Spinal cord (tissue), 10 donors: ENCODE results near the gene PITPNC1. TPM values are rescaled to one million over a fixed set of nuclear protein-coding genes. Genes with fewer than 3 reads are reported as not detected.

ENCODE experiments used
- DNase-seq, 6 donors: peaks; one replicate each; pipeline versions ENCODE4 v3.0.0 to v3.0.0-alpha.2; 2013 to 2015; ENCODE audit warnings: low spot score in 6 of 6, low read depth in 4 of 6
- H3K27ac ChIP-seq: one replicate; pipeline ENCODE4 v1.5.1; 2013; ENCODE audit warnings: low read depth, low read length, control low read depth
- H3K27me3 ChIP-seq: one replicate; pipeline ENCODE4 v1.6.1; 2013; ENCODE audit warnings: low read length; ENCODE audit not compliant: control insufficient read depth, insufficient read depth
- H3K36me3 ChIP-seq: one replicate; pipeline ENCODE4 v1.6.1; 2013; ENCODE audit warnings: low read length; ENCODE audit not compliant: control insufficient read depth, insufficient read depth
- H3K4me1 ChIP-seq: one replicate; pipeline ENCODE4 v1.6.1; 2013; ENCODE audit warnings: low read length; ENCODE audit not compliant: control insufficient read depth, insufficient read depth
- H3K4me3 ChIP-seq: one replicate; pipeline ENCODE4 v1.5.1; 2013; ENCODE audit warnings: low read depth, low read length, control low read depth
- H3K9me3 ChIP-seq: one replicate; pipeline ENCODE4 v1.6.1; 2013; ENCODE audit warnings: low read length; ENCODE audit not compliant: control insufficient read depth, insufficient read depth
- WGBS: methylation state at CpG from one replicate; pipeline ENCODE4 v1.1.5; 2013; ENCODE audit warnings: missing lambda C conversion rate; ENCODE audit not compliant: insufficient coverage; 5-methylcytosine and 5-hydroxymethylcytosine counted together
- polyA plus RNA-seq, 2 donors: library from polyadenylated mRNA; unstranded; fragments of 120-200 nt; gene quantifications; one replicate each; pipeline ENCODE4 v1.2.1, GENCODE V29; 2013; ENCODE audit not compliant: insufficient read length in 2 of 2
- total RNA-seq, 2 donors: library from RNA; depleted of rRNA in 1 of 2; stranded (reverse); fragments of 120-200 nt in 1 of 2; fragments of >200 nt in 1 of 2; gene quantifications; one replicate each; pipeline versions ENCODE4 v1.2.3 to v1.2.4, GENCODE V29; 2013 to 2014
- donor health status: healthy.

The PITPNC1 gene
- total and polyA plus RNA-seq, 4 donors, result 34.5 to 71.1 (median 60.8) TPM

GRCh38 chr17:67585077-67585602 is 208.1 kb downstream of the PITPNC1 start:
- H3K27ac ChIP-seq, result no peak overlapping the region
- no peak for DNase-seq
- 86% methylated on average over 4 of the region's 4 CpGs for WGBS
- H3K4me3 ChIP-seq, result no peak overlapping the region
- no peaks in the 10 kb centered on the region for H3K27me3 ChIP-seq
- H3K4me1 ChIP-seq, result peaks cover 19% of the 10 kb centered on the region
- H3K9me3 ChIP-seq, result no peaks in the 10 kb centered on the region
- peaks cover 6% of the 10 kb centered on the region for H3K36me3 ChIP-seq

DNA sequence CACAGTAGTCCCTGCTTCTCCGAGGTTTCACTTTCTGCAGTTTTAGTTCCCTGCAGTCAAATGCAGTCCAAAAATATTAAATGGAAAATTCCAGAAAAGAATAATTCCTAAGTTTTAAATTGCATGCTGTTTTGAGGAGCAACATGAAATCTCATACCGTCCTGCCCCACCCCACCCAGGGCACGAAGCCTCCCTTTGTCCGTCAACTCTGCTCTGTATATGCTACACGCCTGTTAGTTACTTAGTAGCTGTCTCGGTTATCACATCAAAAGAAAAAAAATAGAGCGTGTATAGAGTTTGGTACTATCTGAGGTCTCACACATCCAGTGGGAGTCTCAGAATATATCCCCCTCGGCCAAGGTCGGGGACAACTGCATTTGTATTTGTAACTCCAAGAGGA is 211.2 kb downstream of the PITPNC1 start:
- no peak for DNase-seq
- Histone ChIP-seq H3K4me3 (no peak overlapping the region), H3K9me3 (no peaks in the 10 kb centered on the region), H3K27ac (no peak overlapping the region), H3K4me1 (peaks cover 6% of the 10 kb centered on the region), H3K27me3 (no peaks in the 10 kb centered on the region), H3K36me3 (no peaks in the 10 kb centered on the region)
- no CpG with 5 or more reads among the region's 9 CpGs for WGBS

DNA sequence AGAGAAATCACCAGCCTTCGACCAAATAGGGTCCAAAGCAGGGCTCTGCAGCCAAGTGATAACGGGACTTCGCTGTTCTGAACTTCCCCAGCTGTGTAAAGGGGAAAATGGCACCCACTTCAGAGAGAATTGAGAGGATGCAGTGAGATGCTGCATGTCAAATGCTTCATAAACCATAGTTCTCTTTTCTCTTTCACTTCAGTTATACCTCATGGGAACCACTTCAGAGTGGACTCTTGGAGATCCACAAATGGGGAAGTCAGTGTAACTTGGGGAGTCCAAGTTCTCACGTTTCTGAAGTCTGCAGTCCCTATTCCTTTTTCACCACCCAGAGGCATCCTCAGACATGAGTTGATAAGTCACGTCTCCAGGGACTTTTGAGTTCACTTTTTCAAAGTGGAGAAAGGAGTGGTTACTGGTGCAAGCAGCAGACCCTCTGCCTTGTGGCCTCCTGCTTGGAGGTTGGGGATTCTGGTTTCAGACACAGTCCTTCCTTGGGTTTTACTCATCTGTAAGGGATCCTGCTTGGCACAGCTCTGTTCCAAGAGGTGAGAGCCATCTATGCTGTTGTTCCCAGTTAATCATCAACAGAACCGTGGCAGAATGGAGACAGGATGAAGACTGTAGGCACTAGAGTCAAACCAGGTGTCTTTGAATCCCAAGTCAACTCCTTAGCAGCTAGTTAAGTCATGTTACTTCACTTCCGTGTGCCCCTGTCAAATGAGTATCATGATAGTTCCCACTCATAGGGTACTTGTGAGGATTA is 217.2 kb downstream of the PITPNC1 start:
- no peaks in the 10 kb centered on the region for H3K36me3 ChIP-seq
- H3K27ac ChIP-seq, result no peak overlapping the region
- H3K27me3 ChIP-seq, result no peaks in the 10 kb centered on the region
- H3K4me3 ChIP-seq, result no peak overlapping the region
- H3K4me1 ChIP-seq, result no peaks in the 10 kb centered on the region
- H3K9me3 ChIP-seq, result no peaks in the 10 kb centered on the region
- DNase-seq, result no peak
- WGBS, result 84% methylated on average over 6 of the region's 7 CpGs

DNA sequence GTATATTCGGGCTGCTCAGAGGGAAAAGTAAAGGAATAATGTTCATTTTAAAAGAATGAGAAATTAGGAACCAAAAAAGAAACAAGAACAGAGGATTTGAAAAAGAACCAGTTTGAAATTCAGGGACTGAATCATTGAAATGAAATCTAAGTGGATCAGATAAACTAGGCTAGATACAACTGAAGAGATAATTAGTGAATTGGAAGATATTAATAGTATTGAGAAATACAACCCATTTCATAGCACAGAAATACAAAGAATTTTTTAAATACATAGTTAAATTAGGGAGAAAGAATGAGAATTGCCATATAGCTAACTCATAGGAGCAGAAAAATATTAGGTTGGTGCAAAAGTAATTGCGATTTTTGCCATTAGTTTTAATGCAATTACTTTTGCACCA is 223.3 kb downstream of the PITPNC1 start:
- no peak for DNase-seq
- 100% methylated on average over 1 of the region's 2 CpGs for WGBS
- Histone ChIP-seq H3K27me3 (no peaks in the 10 kb centered on the region), H3K36me3 (no peaks in the 10 kb centered on the region), H3K27ac (no peak overlapping the region), H3K4me3 (no peak overlapping the region), H3K4me1 (peaks cover 19% of the 10 kb centered on the region), H3K9me3 (peaks cover 6% of the 10 kb centered on the region)

DNA sequence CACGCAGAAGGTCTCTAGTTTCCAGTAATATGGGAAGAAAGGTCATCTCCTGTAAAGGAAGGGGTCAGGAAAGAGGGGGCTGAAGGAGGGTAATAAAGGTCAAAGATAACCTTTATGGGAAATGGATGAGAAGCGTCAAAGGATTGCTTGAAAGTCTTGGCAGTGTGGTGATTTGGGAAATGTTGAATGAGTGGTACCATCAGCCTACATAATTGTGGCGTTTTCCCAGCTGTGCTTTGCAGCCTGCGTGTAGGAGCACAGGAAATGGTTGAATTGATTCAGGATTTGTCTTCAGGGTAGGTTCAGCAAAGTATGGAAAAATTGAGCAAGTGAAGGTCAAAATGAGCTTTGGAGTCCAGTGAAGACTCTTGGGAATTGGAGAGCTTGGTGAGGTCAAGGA is 224.8 kb downstream of the PITPNC1 start:
- no peak for DNase-seq
- Histone ChIP-seq H3K27me3 (no peaks in the 10 kb centered on the region), H3K27ac (no peak overlapping the region), H3K4me1 (peaks cover 26% of the 10 kb centered on the region), H3K36me3 (no peaks in the 10 kb centered on the region), H3K9me3 (peaks cover 6% of the 10 kb centered on the region), H3K4me3 (no peak overlapping the region)
- 90% methylated on average over 4 of the region's 4 CpGs for WGBS

GRCh38 chr17:67602444-67602843 is 225.4 kb downstream of the PITPNC1 start:
- DNase-seq, result no peak
- Histone ChIP-seq H3K9me3 (peaks cover 6% of the 10 kb centered on the region), H3K4me1 (peaks cover 31% of the 10 kb centered on the region), H3K27ac (no peak overlapping the region), H3K36me3 (no peaks in the 10 kb centered on the region), H3K4me3 (no peak overlapping the region), H3K27me3 (no peaks in the 10 kb centered on the region)
- 100% methylated on average over 1 of the region's 4 CpGs for WGBS

DNA sequence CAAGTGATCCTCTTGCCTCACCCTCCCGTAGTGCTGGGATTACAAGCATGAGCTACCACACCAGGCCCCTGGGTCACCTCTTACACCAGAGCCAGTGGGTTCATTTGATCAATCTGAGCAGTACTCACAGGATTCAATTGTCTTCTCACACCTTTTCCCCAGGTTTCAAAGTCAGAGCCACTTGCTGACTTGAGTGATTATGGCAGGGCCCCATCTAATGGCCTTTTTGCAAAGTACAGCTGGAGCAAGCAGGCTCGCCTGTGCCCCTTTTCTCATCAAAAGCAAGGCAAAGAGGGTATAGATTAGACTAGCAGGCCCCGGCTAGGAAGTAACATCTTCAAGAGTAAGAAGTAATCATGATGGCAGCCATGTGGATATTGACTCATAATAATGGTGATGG is 225.9 kb downstream of the PITPNC1 start:
- DNase-seq, result peak in 2 of 6 donors; percentile 41 to 43
- 78% methylated on average over 3 of the region's 3 CpGs for WGBS
- no peaks in the 10 kb centered on the region for H3K27me3 ChIP-seq
- no peak overlapping the region for H3K4me3 ChIP-seq
- H3K4me1 ChIP-seq, result peaks cover 36% of the 10 kb centered on the region
- no peak overlapping the region for H3K27ac ChIP-seq
- no peaks in the 10 kb centered on the region for H3K36me3 ChIP-seq
- peaks cover 6% of the 10 kb centered on the region for H3K9me3 ChIP-seq

- DNase-seq, result peak in 3 of 6 donors; percentile 62 to 82 (median 81)
Observed at GRCh38 chr17:67605256-67605912, 228.3 kb downstream of the PITPNC1 start.

DNA sequence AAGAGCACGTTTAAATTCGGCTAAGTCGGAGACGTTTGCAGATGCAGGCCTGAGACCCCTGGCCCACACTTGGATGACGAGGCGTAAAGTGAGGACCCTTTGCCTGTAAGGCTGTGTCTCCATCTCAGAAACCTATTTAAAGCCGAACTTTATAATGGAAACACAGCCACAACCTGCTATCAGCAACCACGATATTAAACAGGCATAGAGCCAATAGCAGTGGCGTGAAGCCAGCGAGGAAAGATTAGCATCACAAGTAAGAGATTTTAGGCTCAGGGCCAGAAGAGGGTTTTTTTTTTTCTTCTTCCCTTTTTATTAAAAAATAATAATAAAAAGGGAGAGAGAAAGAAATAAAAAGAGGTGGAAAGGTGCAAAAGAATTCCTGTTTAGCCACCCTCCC is 229.4 kb downstream of the PITPNC1 start:
- Histone ChIP-seq H3K4me3 (no peak overlapping the region), H3K27ac (no peak overlapping the region), H3K36me3 (no peaks in the 10 kb centered on the region), H3K9me3 (no peaks in the 10 kb centered on the region), H3K27me3 (no peaks in the 10 kb centered on the region), H3K4me1 (peaks cover 40% of the 10 kb centered on the region)
- peak in 2 of 6 donors; percentile 86 to 87 for DNase-seq
- WGBS, result 69% methylated on average over 6 of the region's 10 CpGs

More at GRCh38 chr17:67605256-67605912, 228.3 kb downstream of the PITPNC1 start:
- Histone ChIP-seq H3K4me3 (no peak overlapping the region), H3K27ac (peak overlapping the region; percentile 64), H3K9me3 (peaks cover under 1% of the 10 kb centered on the region), H3K36me3 (no peaks in the 10 kb centered on the region), H3K27me3 (no peaks in the 10 kb centered on the region), H3K4me1 (peaks cover 40% of the 10 kb centered on the region)
- 36% methylated on average over 8 of the region's 17 CpGs for WGBS
